Caco-2 (cell line): Measurements from ENCODE around the gene PIK3C3. TPM values are rescaled to one million over a fixed set of nuclear protein-coding genes. Genes with fewer than 3 reads are reported as not detected.

Source experiments
- BruUV-seq: library from RNA; stranded (reverse); fragments of 400-500 nt; replicated peaks from 2 replicates; lab custom pipeline; 2021; lab: Mats Ljungman, UMichigan
- CTCF ChIA-PET: fragments of 300-600 bp; sonication (Branson Sonifier 250); formaldehyde crosslinking; loops from one replicate; lab custom pipeline; 2022; ENCODE audit warnings: antibody characterized with exemption; lab: Charles Lee
- POLR2A ChIA-PET: fragments of 300-600 bp; sonication (Branson Sonifier 250); formaldehyde crosslinking; loops from one replicate; lab custom pipeline; 2022; ENCODE audit warnings: antibody characterized with exemption; lab: Charles Lee
- DNase-seq, 2 experiments: peaks; one replicate each; pipeline versions ENCODE4 v3.0.0 to v3.0.0-alpha.2; 2020 to 2022
- H3K27me3 ChIP-seq: replicated peaks from 2 replicates; pipeline ENCODE4 v1.6.0; 2011; ENCODE audit warnings: low read length; ENCODE audit not compliant: control insufficient read depth, insufficient read depth
- H3K36me3 ChIP-seq: 2 replicates; pipeline ENCODE4 v1.5.1; 2011; ENCODE audit warnings: low read length; ENCODE audit not compliant: control insufficient read depth, insufficient read depth
- H3K4me1 ChIP-seq: fragments of 250-450 bp; sonication (Bioruptor Pico); 2 replicates; pipeline ENCODE4 v1.5.1; 2020; ENCODE audit warnings: mild to moderate bottlenecking
- H3K4me3 ChIP-seq: 2 replicates; pipeline ENCODE4 v1.5.1; 2011; ENCODE audit warnings: low read depth, mild to moderate bottlenecking, control low read depth, low read length
- H3K9me3 ChIP-seq: fragments of 250-450 bp; sonication (Bioruptor Pico); 2 replicates; pipeline ENCODE4 v1.5.1; 2020; ENCODE audit warnings: mild to moderate bottlenecking, moderate library complexity
- H3K27ac Mint-ChIP-seq: one replicate; pipeline ENCODE4 v1.8.0; 2022; ENCODE audit warnings: mixed read lengths; ENCODE audit not compliant: unreplicated experiment
- H3K27me3 Mint-ChIP-seq: one replicate; pipeline ENCODE4 v1.8.0; 2022; ENCODE audit warnings: mixed read lengths; ENCODE audit not compliant: insufficient read depth, unreplicated experiment
- H3K36me3 Mint-ChIP-seq: one replicate; pipeline ENCODE4 v1.8.0; 2022; ENCODE audit warnings: mild to moderate bottlenecking, mixed read lengths; ENCODE audit not compliant: insufficient read depth, unreplicated experiment
- H3K4me1 Mint-ChIP-seq: one replicate; pipeline ENCODE4 v1.8.0; 2022; ENCODE audit warnings: low read depth, mixed read lengths; ENCODE audit not compliant: unreplicated experiment
- H3K4me3 Mint-ChIP-seq: one replicate; pipeline ENCODE4 v1.8.0; 2022; ENCODE audit warnings: mild to moderate bottlenecking, moderate library complexity, mixed read lengths; ENCODE audit not compliant: unreplicated experiment
- H3K9me3 Mint-ChIP-seq: one replicate; pipeline ENCODE4 v1.8.0; 2022; ENCODE audit warnings: mixed read lengths; ENCODE audit not compliant: unreplicated experiment
- intact Hi-C: fragments of 100-400 bp; cut with micrococcal nuclease; formaldehyde crosslinking; loops from one replicate; pipeline ENCODE4 v1.10.0; 2022; ENCODE audit not compliant: unreplicated experiment
- total RNA-seq: library from RNA; stranded (reverse); gene quantifications from 2 replicates; pipeline ENCODE4 v1.2.3, GENCODE V29; 2022
- TF ChIP-seq, protein P1 (sequence below), 2 experiments: fragments of 200-600 bp in 1 of 2; IDR thresholded peaks; 1 replicate in 1 of 2; 2 replicates in 1 of 2; pipeline versions ENCODE4 v1.5.1 to v1.8.0; 2011 to 2022; ENCODE audit warnings: antibody characterized with exemption in 1 of 2, control low read depth in 1 of 2, inconsistent platforms in 1 of 2, low read depth in 1 of 2, low read length in 1 of 2, mild to moderate bottlenecking in 1 of 2, moderate library complexity in 1 of 2; ENCODE audit not compliant: insufficient read depth in 1 of 2, severe bottlenecking in 1 of 2, unreplicated experiment in 1 of 2

PIK3C3 gene
- total RNA-seq, 1 experiment from 2014 or later = 19.7 TPM

DNA sequence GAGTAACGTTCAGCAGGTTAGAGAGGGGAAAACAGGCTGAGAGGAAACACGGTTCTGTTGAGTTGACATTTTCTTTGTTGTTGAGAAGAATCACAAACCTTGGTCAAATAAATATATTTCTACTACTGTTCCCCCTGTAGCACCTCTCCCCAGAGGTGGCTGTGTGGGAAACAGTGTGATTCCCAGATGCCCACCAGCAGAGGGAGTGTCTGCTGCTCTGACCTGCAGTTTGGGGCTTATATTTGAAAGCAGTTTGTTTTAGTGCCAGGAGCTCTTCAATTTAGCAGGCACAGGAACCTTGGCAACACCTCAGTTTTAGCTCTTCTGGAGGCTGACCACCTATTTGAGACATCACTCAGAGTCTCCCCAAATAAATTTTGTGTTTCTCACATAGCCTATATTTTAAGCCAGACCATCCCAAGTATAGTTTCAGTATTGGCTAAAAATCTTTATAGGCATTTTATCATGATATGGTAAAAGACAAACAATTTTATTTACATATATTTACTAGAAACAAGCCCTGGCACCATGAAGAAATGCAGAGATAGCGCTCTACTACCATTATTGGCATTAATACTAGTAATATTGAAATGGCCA, 75.7 kb downstream of the PIK3C3 start:
- H3K4me3 ChIP-seq = no peak overlapping the region
- H3K4me3 Mint-ChIP-seq = no peak overlapping the region
- ChIA-PET POLR2A (no interaction called here), CTCF (interaction anchor here (1.0 kb wide), 1 partner anchor 42 kb away, joined by 3 read pairs; no protein-coding TSS in a partner anchor)
- H3K27me3 ChIP-seq = no peaks in the 10 kb centered on the region
- H3K36me3 ChIP-seq = no peaks in the 10 kb centered on the region
- DNase-seq = peak; percentile 16 to 26
- H3K36me3 Mint-ChIP-seq = peaks cover 10% of the 10 kb centered on the region
- no peak overlapping the region for H3K27ac Mint-ChIP-seq
- BruUV-seq = no TSS peak
- H3K9me3 ChIP-seq = no peaks in the 10 kb centered on the region
- no peaks in the 10 kb centered on the region for H3K4me1 Mint-ChIP-seq
- H3K4me1 ChIP-seq = peaks cover 5% of the 10 kb centered on the region; the same call in 1 of the 2 replicates
- H3K9me3 Mint-ChIP-seq = no peaks in the 10 kb centered on the region
- intact Hi-C loops = no loop called here
- TF ChIP-seq, protein P1, sequence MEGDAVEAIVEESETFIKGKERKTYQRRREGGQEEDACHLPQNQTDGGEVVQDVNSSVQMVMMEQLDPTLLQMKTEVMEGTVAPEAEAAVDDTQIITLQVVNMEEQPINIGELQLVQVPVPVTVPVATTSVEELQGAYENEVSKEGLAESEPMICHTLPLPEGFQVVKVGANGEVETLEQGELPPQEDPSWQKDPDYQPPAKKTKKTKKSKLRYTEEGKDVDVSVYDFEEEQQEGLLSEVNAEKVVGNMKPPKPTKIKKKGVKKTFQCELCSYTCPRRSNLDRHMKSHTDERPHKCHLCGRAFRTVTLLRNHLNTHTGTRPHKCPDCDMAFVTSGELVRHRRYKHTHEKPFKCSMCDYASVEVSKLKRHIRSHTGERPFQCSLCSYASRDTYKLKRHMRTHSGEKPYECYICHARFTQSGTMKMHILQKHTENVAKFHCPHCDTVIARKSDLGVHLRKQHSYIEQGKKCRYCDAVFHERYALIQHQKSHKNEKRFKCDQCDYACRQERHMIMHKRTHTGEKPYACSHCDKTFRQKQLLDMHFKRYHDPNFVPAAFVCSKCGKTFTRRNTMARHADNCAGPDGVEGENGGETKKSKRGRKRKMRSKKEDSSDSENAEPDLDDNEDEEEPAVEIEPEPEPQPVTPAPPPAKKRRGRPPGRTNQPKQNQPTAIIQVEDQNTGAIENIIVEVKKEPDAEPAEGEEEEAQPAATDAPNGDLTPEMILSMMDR (IDR thresholded peaks at IDR 0.05; ENCODE audit: insufficient read depth in 1 of 2, low read depth in 1 of 2, low read length in 1 of 2, severe bottlenecking in 1 of 2, unreplicated experiment in 1 of 2) = peak; percentile 32 to 51
- H3K27me3 Mint-ChIP-seq = no peaks in the 10 kb centered on the region

GRCh38 chr18:42032447-42032846, 77.4 kb downstream of the PIK3C3 start:
- BruUV-seq = no TSS peak
- Mint-ChIP-seq H3K9me3 (no peaks in the 10 kb centered on the region), H3K4me1 (no peaks in the 10 kb centered on the region), H3K4me3 (no peak overlapping the region), H3K36me3 (peaks cover 10% of the 10 kb centered on the region), H3K27me3 (no peaks in the 10 kb centered on the region), H3K27ac (no peak overlapping the region)
- intact Hi-C loops = no loop called here
- Histone ChIP-seq H3K27me3 (no peaks in the 10 kb centered on the region), H3K4me3 (no peak overlapping the region), H3K36me3 (no peaks in the 10 kb centered on the region), H3K9me3 (no peaks in the 10 kb centered on the region), H3K4me1 (peaks cover 5% of the 10 kb centered on the region; the same call in 1 of the 2 replicates)
- ChIA-PET CTCF (no interaction called here), POLR2A (no interaction called here)
- TF ChIP-seq, protein P1 (IDR thresholded peaks at IDR 0.05; ENCODE audit: insufficient read depth in 1 of 2, low read depth in 1 of 2, low read length in 1 of 2, severe bottlenecking in 1 of 2, unreplicated experiment in 1 of 2) = no peak
- DNase-seq = no peak

- H3K4me3 ChIP-seq = no peak overlapping the region
- Mint-ChIP-seq H3K4me3 (no peak overlapping the region), H3K4me1 (no peaks in the 10 kb centered on the region), H3K36me3 (peaks cover 10% of the 10 kb centered on the region), H3K9me3 (no peaks in the 10 kb centered on the region), H3K27ac (no peak overlapping the region), H3K27me3 (no peaks in the 10 kb centered on the region)
- no peaks in the 10 kb centered on the region for H3K36me3 ChIP-seq
- no peaks in the 10 kb centered on the region for H3K27me3 ChIP-seq
- H3K9me3 ChIP-seq = no peaks in the 10 kb centered on the region
- no TSS peak for BruUV-seq
- peaks cover 5% of the 10 kb centered on the region; the same call in 1 of the 2 replicates for H3K4me1 ChIP-seq
- CTCF ChIA-PET = no interaction called here
- no peak for DNase-seq
- TF ChIP-seq, protein P1 (IDR thresholded peaks at IDR 0.05; ENCODE audit: insufficient read depth in 1 of 2, low read depth in 1 of 2, low read length in 1 of 2, severe bottlenecking in 1 of 2, unreplicated experiment in 1 of 2) = no peak
- POLR2A ChIA-PET = no interaction called here
- intact Hi-C loops = no loop called here
Observed at GRCh38 chr18:42033137-42033810, 78.2 kb downstream of the PIK3C3 start.
